Activated CD4-positive, alpha-beta memory T cell treated with anti-CD3 and anti-CD28 coated beads for 36 hours (primary cell): ENCODE data around the gene NTHL1. TPM values are rescaled to one million over a fixed set of nuclear protein-coding genes. Genes with fewer than 3 reads are reported as not detected.

Source experiments
- CTCF ChIA-PET: fragments of 350-600 bp; sonication (Branson Sonifier 250); formaldehyde crosslinking; loops from one replicate; lab custom pipeline; 2021; ENCODE audit warnings: antibody characterized with exemption, inconsistent platforms; lab: Charles Lee
- POLR2A ChIA-PET: fragments of 350-600 bp; sonication (Branson Sonifier 250); formaldehyde crosslinking; loops from one replicate; lab custom pipeline; 2021; ENCODE audit warnings: antibody characterized with exemption; lab: Charles Lee
- DNase-seq: peaks from one replicate; pipeline ENCODE4 v3.0.0-alpha.2; 2020
- H3K27ac Mint-ChIP-seq: one replicate; pipeline ENCODE4 v1.8.0; 2021; ENCODE audit warnings: mixed read lengths
- H3K27me3 Mint-ChIP-seq: one replicate; pipeline ENCODE4 v1.8.0; 2021; ENCODE audit warnings: mixed read lengths
- H3K36me3 Mint-ChIP-seq: one replicate; pipeline ENCODE4 v1.8.0; 2021; ENCODE audit warnings: mixed read lengths
- H3K4me1 Mint-ChIP-seq: one replicate; pipeline ENCODE4 v1.8.0; 2021; ENCODE audit warnings: low read depth, mixed read lengths
- H3K4me3 Mint-ChIP-seq: one replicate; pipeline ENCODE4 v1.8.0; 2021; ENCODE audit warnings: mild to moderate bottlenecking, mixed read lengths
- H3K9me3 Mint-ChIP-seq: one replicate; pipeline ENCODE4 v1.8.0; 2021; ENCODE audit warnings: mixed read lengths
- intact Hi-C: fragments of 100-400 bp; cut with micrococcal nuclease; formaldehyde crosslinking; loops from one replicate; pipeline ENCODE4 v1.15.1; 2023
- total RNA-seq, 2 experiments: library from RNA; stranded (reverse); gene quantifications; one replicate each; pipeline ENCODE4 v1.2.3, GENCODE V29; 2021

Gene NTHL1
- total RNA-seq, 2 experiments from 2014 or later = 24.3 to 26.2 TPM

DNA sequence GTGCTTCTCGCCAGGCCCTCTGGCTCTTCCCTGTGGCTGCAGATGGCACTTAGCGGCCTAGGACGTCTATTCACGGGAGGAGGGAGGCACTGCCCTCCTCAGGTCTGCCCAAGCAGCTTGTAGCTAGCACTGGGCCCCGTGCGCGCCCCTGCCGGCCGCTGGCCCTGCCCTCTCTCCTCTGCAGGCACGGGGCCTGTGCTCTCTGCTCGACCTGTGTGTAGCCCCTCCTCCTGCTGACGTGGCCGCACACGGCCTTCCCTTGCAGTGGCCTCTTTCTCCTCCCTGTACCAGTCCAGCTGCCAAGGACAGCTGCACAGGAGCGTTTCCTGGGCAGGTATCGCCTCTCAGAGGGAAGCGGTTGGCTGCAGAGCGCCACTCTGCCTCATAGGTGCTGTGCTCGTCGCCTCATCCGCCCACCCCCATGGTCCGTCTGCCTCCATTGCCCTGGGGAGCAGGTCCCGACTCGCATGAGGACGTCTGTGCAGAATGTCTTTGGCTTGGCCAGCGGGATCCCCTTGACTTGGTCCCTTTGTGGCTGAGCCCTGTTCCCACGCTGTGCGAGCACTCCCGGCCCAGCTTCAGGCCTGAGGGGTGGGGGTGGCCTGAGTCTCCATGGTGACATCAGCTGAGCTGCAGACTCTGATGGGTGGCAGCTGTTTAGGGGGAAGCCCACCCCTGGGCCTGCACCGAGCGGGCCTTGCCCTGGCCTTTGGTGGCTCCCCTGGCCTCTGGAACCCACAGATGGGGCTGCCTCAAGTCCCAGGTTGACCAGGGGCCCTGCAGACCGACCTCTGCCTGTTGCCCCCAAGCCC lies 34.7 kb upstream of the NTHL1 start:
- H3K27me3 Mint-ChIP-seq = no peaks in the 10 kb centered on the region
- H3K9me3 Mint-ChIP-seq = no peaks in the 10 kb centered on the region
- intact Hi-C loops = no loop called here
- peaks cover under 1% of the 10 kb centered on the region for H3K36me3 Mint-ChIP-seq
- no peak overlapping the region for H3K27ac Mint-ChIP-seq
- DNase-seq = no peak
- H3K4me1 Mint-ChIP-seq = no peaks in the 10 kb centered on the region
- CTCF ChIA-PET = interaction anchor here (1.2 kb wide), 1 partner anchor 58 kb away, joined by 5 read pairs; no protein-coding TSS in a partner anchor
- no peak overlapping the region for H3K4me3 Mint-ChIP-seq
- POLR2A ChIA-PET = no interaction called here

DNA sequence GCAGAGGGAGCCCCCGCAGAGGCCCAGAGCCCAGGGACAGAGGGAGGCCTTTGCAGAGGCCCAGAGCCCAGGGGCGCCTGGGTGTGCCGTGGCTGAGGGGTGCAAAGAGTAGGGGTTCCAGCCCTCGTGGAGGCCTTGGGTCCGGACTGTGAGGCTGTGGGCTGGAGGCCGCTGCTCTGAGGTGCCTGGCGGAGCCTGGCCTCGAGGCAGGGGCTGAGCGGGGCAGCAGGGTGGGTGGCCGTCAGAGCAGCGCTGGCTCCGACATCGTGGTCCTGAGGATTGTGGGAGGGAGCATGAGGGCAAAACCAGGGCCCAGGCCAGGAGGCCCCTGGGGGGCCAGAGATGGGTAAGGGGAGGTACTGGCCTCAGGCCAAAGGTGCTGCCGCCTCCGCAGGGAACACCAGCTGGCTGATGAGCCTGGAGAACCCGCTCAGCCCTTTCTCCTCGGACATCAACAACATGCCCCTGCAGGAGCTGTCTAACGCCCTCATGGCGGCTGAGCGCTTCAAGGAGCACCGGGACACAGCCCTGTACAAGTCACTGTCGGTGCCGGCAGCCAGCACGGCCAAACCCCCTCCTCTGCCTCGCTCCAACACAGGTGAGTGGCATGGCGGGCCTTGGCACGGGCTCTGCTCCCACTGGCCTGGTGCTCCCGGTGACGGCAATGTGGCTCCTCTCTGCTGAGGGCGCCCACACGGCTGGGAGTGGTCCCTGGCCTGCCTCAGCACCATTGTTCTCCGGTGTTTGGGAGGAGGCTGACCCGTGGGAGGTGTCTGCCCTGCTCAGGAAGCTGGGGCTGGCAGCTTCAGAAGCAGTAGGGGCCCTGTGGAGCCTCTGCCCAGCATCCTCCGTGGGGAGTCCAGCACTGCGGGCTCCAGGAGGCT lies 33.8 kb upstream of the NTHL1 start:
- no peak overlapping the region for H3K27ac Mint-ChIP-seq
- CTCF ChIA-PET = no interaction called here
- no peak for DNase-seq

DNA sequence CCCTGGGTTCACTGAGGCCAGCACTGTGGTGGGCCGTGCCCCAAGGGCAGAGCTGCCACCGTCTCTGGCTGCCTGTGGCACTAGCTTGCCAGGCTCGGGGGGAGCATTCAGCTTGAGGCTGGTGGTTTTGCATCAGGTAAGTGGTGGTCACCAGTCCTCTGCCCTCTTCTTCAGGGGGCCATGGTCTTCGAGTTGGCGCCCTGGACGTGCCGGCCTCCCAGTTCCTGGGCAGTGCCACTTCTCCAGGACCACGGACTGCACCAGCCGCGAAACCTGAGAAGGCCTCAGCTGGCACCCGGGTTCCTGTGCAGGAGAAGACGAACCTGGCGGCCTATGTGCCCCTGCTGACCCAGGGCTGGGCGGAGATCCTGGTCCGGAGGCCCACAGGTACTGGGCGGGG lies 32.4 kb upstream of the NTHL1 start:
- intact Hi-C loops = no loop called here
- ChIA-PET CTCF (interaction anchor here (1.1 kb wide), 1 partner anchor 76 kb away, joined by 3 read pairs; no protein-coding TSS in a partner anchor), POLR2A (no interaction called here)

More for the DNA sequence above, 33.8 kb upstream of the NTHL1 start:
- no peaks in the 10 kb centered on the region for H3K27me3 Mint-ChIP-seq
- intact Hi-C loops = no loop called here
- H3K36me3 Mint-ChIP-seq = no peaks in the 10 kb centered on the region
- H3K4me1 Mint-ChIP-seq = no peaks in the 10 kb centered on the region
- no peak overlapping the region for H3K4me3 Mint-ChIP-seq
- H3K9me3 Mint-ChIP-seq = no peaks in the 10 kb centered on the region
- POLR2A ChIA-PET = no interaction called here

DNA sequence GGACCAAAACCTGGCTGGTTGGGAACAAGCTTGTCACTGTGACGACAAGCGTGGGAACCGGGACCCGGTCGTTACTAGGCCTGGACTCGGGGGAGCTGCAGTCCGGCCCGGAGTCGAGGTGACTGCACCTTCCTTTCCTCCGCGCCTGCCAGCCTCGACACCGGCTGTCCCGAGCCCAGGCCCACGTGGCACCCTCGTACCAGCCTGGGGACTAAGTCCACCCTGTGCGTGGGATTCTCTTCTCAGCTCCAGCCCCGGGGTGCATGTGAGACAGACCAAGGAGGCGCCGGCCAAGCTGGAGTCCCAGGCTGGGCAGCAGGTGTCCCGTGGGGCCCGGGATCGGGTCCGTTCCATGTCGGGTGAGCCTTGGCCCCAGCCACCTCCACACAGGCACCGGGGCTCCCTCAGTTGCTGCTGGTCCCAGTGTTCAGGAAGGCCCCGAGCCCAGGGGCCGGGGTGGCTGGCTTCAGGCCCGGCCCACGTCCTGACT lies 31.7 kb upstream of the NTHL1 start:
- H3K27me3 Mint-ChIP-seq = no peaks in the 10 kb centered on the region
- H3K4me3 Mint-ChIP-seq = no peak overlapping the region
- CTCF ChIA-PET = interaction anchor here (1.1 kb wide), 1 partner anchor 75 kb away, joined by 3 read pairs; no protein-coding TSS in a partner anchor
- intact Hi-C loops = no loop called here
- no peak overlapping the region for H3K27ac Mint-ChIP-seq
- H3K9me3 Mint-ChIP-seq = no peaks in the 10 kb centered on the region
- no peaks in the 10 kb centered on the region for H3K4me1 Mint-ChIP-seq
- DNase-seq = no peak
- H3K36me3 Mint-ChIP-seq = peaks cover 3% of the 10 kb centered on the region
- POLR2A ChIA-PET = no interaction called here

More for the DNA sequence above, 32.4 kb upstream of the NTHL1 start:
- H3K4me1 Mint-ChIP-seq = no peaks in the 10 kb centered on the region
- no peak overlapping the region for H3K4me3 Mint-ChIP-seq
- DNase-seq = no peak
- no peaks in the 10 kb centered on the region for H3K36me3 Mint-ChIP-seq
- no peaks in the 10 kb centered on the region for H3K27me3 Mint-ChIP-seq
- no peak overlapping the region for H3K27ac Mint-ChIP-seq
- H3K9me3 Mint-ChIP-seq = no peaks in the 10 kb centered on the region

DNA sequence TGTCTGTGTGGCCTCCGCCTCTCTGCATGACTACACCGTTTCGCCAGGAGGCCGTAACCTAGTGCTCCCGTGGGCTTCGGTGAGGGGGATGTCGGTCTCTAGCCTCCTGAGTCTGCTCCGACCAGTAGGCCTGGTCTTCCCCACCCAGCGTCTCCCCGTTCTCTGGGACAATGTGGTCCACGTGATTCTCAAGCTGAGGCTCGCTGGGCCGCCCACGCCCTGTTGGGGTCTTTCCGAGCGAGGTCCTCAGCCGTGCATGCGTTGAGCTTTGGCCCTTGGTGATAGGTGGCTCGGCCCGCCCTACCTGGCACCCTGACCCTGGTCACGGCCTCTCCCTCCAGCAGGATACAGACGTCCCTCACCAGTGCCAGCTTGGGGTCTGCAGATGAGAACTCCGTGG lies 31.1 kb upstream of the NTHL1 start:
- intact Hi-C loops = no loop called here
- Mint-ChIP-seq H3K27me3 (no peaks in the 10 kb centered on the region), H3K36me3 (peaks cover 3% of the 10 kb centered on the region), H3K9me3 (no peaks in the 10 kb centered on the region), H3K4me3 (no peak overlapping the region), H3K4me1 (no peaks in the 10 kb centered on the region), H3K27ac (no peak overlapping the region)
- ChIA-PET CTCF (interaction anchor here (1.1 kb wide), 1 partner anchor 74 kb away, joined by 3 read pairs; no protein-coding TSS in a partner anchor), POLR2A (no interaction called here)
- DNase-seq = no peak

DNA sequence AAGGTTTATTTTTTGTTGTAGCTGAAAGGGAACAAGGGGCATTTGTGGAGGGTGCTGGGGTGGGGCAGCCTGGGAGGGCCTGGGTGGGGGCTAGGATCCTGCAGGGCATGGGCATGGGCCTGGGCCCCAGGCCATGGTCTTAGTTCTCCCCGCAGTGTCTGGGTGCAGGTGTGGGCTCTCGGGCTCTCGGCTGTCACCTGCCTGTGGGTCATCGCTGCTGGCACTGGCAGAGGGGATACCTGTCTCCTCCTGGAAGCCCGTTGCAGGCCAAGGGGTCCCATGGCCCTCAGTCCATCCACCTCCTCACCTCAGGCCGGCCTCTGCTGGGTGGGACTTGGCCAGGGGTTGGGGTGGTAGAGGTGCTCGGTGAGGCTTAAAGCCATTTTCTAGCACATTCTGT lies 30.5 kb upstream of the NTHL1 start:
- intact Hi-C loops = no loop called here
- no peak for DNase-seq

DNA sequence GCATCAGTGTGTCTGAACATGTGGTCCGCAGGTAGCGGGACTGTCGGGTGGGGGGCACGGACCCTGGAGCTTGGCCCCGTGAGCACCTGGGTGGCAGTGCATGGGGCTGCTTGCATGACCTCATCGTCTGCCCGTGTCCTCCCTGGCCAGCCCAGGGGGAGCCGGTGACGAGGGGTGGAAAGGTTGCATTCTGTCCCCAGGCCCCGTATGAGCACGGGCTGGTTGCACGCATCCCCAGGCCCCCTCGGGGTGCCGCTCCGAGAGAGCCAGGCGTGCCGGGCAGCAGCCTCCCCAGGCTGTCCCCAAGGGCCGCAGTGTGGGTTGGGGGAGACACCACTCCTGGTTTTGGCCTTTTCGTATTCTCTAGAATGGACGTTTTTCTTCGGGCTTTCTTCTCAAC lies 30.1 kb upstream of the NTHL1 start:
- H3K4me3 Mint-ChIP-seq = no peak overlapping the region
- H3K27ac Mint-ChIP-seq = no peak overlapping the region
- peaks cover 7% of the 10 kb centered on the region for H3K36me3 Mint-ChIP-seq
- no peak for DNase-seq
- H3K27me3 Mint-ChIP-seq = no peaks in the 10 kb centered on the region
- H3K4me1 Mint-ChIP-seq = no peaks in the 10 kb centered on the region
- CTCF ChIA-PET = no interaction called here
- intact Hi-C loops = no loop called here
- POLR2A ChIA-PET = no interaction called here
- no peaks in the 10 kb centered on the region for H3K9me3 Mint-ChIP-seq

More for the DNA sequence above, 30.5 kb upstream of the NTHL1 start:
- H3K4me3 Mint-ChIP-seq = no peak overlapping the region
- peaks cover 6% of the 10 kb centered on the region for H3K36me3 Mint-ChIP-seq
- no peaks in the 10 kb centered on the region for H3K4me1 Mint-ChIP-seq
- ChIA-PET POLR2A (no interaction called here), CTCF (no interaction called here)
- H3K27me3 Mint-ChIP-seq = no peaks in the 10 kb centered on the region
- H3K9me3 Mint-ChIP-seq = no peaks in the 10 kb centered on the region
- no peak overlapping the region for H3K27ac Mint-ChIP-seq

DNA sequence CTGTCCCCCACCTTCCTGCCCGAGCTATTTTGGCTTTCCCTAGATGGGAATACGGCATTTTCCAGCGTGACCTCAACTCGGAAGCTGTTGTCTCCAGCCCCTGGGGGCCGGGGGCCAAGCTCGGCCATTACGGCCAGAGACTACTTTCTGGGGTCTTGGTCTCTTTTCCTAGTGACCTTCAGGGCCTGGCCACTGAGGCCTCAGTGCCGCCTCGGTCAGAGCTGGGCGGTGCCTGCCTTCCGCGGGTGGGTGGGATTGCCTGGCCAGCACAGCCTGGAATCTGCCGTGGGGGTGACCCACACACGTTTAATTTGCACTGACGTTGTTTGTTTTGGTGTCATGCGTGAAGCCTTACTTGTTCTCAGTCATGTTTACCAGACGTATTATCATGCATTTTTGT lies 29.4 kb upstream of the NTHL1 start:
- intact Hi-C loops = no loop called here
- Mint-ChIP-seq H3K4me1 (no peaks in the 10 kb centered on the region), H3K36me3 (peaks cover 9% of the 10 kb centered on the region), H3K9me3 (no peaks in the 10 kb centered on the region), H3K4me3 (no peak overlapping the region), H3K27ac (no peak overlapping the region), H3K27me3 (no peaks in the 10 kb centered on the region)
- no peak for DNase-seq
- ChIA-PET CTCF (no interaction called here), POLR2A (no interaction called here)

DNA sequence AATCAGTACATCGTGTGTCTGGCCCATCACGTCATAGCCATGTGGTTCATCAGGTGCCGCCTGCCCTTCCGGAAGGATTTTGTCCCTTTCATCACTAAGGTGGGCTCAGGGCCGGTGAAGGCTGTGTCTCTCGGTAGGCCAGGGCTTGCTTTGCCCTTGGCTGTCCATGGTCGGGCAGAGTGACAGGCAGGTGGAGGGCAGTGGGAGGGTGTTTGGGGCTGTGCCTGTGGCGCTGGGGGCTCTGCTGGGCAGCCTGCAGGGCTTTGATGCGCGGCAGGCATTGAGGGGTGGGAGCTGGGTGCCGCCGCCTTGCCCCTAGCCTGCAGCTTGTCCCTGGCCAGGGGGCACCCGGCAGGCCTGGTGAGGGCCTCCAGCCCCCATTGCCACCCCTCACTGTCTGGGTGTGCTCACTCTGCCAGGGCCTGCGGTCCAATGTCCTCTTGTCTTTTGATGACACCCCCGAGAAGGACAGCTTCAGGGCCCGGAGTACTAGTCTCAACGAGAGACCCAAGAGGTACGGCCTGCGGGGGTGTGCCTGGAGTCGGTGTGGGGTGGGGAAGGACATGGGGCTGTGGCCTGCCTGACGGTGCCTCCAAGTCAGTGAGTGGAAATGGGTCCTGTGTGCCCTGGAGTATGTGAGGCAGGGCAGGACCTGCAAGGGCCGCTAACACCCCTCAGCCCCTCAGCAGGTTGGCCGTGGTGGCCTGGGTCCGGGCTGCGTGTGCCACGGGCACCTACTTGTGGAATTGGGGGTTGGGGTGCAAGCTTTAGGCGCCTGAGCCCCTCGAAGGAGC lies 28.6 kb upstream of the NTHL1 start:
- Mint-ChIP-seq H3K27ac (no peak overlapping the region), H3K4me1 (no peaks in the 10 kb centered on the region), H3K9me3 (no peaks in the 10 kb centered on the region), H3K4me3 (no peak overlapping the region), H3K36me3 (peaks cover 11% of the 10 kb centered on the region), H3K27me3 (no peaks in the 10 kb centered on the region)
- CTCF ChIA-PET = no interaction called here
- POLR2A ChIA-PET = no interaction called here
- DNase-seq = no peak
- intact Hi-C loops = no loop called here

DNA sequence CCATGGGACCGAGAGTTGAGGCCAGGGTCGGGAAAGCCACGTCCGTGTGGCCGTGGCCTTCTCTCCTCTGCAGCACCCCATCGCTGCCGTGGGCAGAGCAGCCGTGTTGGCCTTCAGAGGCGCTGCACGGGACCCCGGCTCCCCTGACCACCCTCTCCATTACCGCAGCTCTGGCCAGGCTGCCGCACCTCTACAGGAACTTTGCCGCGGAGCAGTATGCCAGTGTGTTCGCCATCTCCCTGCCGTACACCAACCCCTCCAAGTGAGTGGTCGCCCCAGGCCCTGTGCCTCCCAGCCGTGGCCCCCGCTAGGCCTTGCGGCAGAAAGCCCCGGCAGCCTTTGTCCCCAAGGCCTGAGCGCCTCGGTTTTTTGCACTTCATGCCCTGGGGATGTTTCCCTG lies 28.0 kb upstream of the NTHL1 start:
- Mint-ChIP-seq H3K27ac (no peak overlapping the region), H3K4me1 (no peaks in the 10 kb centered on the region), H3K9me3 (no peaks in the 10 kb centered on the region), H3K27me3 (no peaks in the 10 kb centered on the region), H3K36me3 (peaks cover 11% of the 10 kb centered on the region), H3K4me3 (no peak overlapping the region)
- POLR2A ChIA-PET = no interaction called here
- CTCF ChIA-PET = no interaction called here
- intact Hi-C loops = no loop called here
- no peak for DNase-seq

DNA sequence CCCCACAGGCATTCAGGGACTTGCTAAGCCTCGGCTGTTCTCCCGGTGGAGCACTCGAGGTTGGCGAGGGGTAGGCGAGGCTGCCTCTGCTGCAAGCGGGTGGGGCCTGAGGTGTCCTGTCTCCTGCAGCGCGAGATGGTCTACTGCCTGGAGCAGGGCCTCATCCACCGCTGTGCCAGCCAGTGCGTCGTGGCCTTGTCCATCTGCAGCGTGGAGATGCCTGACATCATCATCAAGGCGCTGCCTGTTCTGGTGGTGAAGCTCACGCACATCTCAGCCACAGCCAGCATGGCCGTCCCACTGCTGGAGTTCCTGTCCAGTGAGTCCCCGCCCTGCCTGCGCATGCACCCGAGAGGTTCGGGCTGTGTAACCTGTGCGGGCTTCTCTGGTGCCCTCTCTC lies 26.4 kb upstream of the NTHL1 start:
- Mint-ChIP-seq H3K9me3 (no peaks in the 10 kb centered on the region), H3K36me3 (peaks cover 15% of the 10 kb centered on the region), H3K27me3 (no peaks in the 10 kb centered on the region), H3K4me1 (no peaks in the 10 kb centered on the region), H3K27ac (no peak overlapping the region), H3K4me3 (no peak overlapping the region)
- intact Hi-C loops = no loop called here
- POLR2A ChIA-PET = no interaction called here
- no peak for DNase-seq
- CTCF ChIA-PET = no interaction called here

DNA sequence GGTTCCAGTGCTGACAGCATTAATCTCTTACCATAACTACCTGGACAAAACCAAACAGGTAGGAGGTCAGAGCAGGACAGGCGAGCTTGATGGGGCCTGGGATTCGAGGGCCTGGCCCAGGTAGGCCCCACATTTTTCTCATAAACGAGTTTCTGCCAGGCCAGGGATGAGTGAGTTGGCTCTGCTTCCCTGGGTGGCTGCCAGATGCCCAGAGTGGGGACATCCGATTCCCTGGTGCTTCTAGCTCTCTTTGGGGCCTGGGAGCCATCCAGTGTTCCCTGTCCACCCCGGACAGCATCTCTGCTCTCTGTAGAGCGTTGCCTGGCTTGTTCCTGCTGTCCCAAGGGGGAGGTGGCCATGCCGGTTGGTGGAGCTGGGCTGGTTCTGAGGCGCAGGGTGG lies 25.3 kb upstream of the NTHL1 start:
- ChIA-PET POLR2A (no interaction called here), CTCF (no interaction called here)
- Mint-ChIP-seq H3K27ac (no peak overlapping the region), H3K36me3 (peaks cover 17% of the 10 kb centered on the region), H3K9me3 (no peaks in the 10 kb centered on the region), H3K4me3 (no peak overlapping the region), H3K4me1 (no peaks in the 10 kb centered on the region), H3K27me3 (no peaks in the 10 kb centered on the region)
- no peak for DNase-seq
- intact Hi-C loops = no loop called here
